ENCODE results near the gene DNLZ. TPM values are rescaled to one million over a fixed set of nuclear protein-coding genes. Genes with fewer than 3 reads are reported as not detected.

The DNLZ gene
- total and polyA plus RNA-seq, 2 donors (not counting 3 experiments of a cell fraction or from before 2014, with no cell fraction given) = 26.9 to 38.4 TPM

DNA sequence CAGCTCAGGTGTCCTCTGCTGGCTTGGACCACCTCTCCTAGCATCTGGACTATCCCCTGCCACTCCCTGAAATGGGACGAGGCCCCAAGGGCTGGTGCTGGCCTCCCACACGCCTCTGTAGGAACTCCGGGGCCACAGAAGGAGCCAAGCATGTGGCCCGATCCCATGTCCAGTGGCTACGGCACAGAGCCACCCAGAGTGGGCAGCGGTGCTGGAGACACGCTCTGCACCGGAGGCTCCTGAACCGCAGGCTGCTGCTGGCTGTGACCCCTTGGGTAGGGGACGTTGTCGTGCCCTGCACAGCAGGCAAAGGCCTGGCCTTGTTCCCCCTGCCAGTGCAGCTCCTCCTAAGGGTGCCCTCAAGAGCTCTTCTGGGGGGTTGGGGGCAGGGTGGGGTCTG, 16.3 kb upstream of the DNLZ start:
- Histone ChIP-seq H4K20me1 (replicated peaks; ENCODE audit: control insufficient read depth, extremely low read depth, insufficient read depth, low read length) (no peaks in the 10 kb centered on the region), H3K27ac (ENCODE audit: insufficient read depth, low read depth, low read length) (no peak overlapping the region), H3K4me3 (replicated peaks in 1 of 3; ENCODE audit: insufficient read depth in 1 of 3, low read depth in 1 of 3, low read length in 3 of 3) (no peak overlapping the region), H3K9me1 (replicated peaks; ENCODE audit: control insufficient read depth, extremely low read depth, insufficient read depth, low read length) (no peaks in the 10 kb centered on the region), H3K36me3 (ENCODE audit: control insufficient read depth in 2 of 2, extremely low read depth in 1 of 2, insufficient read depth in 2 of 2, low read length in 2 of 2) (peaks cover 4 to 51% of the 10 kb centered on the region in 2 experiments), H3K9me3 (replicated peaks; ENCODE audit: control insufficient read depth, insufficient read depth, low read length) (no peaks in the 10 kb centered on the region), H2AFZ (ENCODE audit: low read depth, low read length) (no peak overlapping the region), H3K4me1 (ENCODE audit: control insufficient read depth, extremely low read depth, insufficient read depth, low read length) (no peaks in the 10 kb centered on the region), H3K9ac (replicated peaks; ENCODE audit: extremely low read depth, insufficient read depth, low read length) (no peak overlapping the region), H3K4me2 (ENCODE audit: insufficient read depth, low read length) (no peak overlapping the region), H3K27me3 (ENCODE audit: control insufficient read depth in 2 of 2, insufficient read depth in 2 of 2, low read length in 2 of 2) (no peaks in the 10 kb centered on the region), H3K79me2 (ENCODE audit: control insufficient read depth, insufficient read depth, low read length) (no peaks in the 10 kb centered on the region)
- dilution Hi-C loops (cut with MboI; ENCODE audit: extremely low pct_ligation_motif_present, low sequenced_read_pairs) = no loop called here
- intact Hi-C loops (cut with micrococcal nuclease) = no loop called here
- POLR2A ChIA-PET = no interaction called here
- no peak for DNase-seq (ENCODE audit: low read depth, low spot score)
- TF ChIP-seq, protein P1, sequence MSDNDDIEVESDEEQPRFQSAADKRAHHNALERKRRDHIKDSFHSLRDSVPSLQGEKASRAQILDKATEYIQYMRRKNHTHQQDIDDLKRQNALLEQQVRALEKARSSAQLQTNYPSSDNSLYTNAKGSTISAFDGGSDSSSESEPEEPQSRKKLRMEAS (IDR thresholded peaks at IDR 0.05; ENCODE audit: insufficient read depth, insufficient read length) = no peak
- TF ChIP-seq EZH2 (IDR thresholded peaks at IDR 0.05; ENCODE audit: borderline replicate concordance, low read depth, low read length, severe bottlenecking) (no peak), POLR2AphosphoS5 (IDR thresholded peaks at IDR 0.05; ENCODE audit: insufficient read depth, low read depth, low read length) (no peak), FOS (IDR thresholded peaks at IDR 0.05; ENCODE audit: borderline replicate concordance, insufficient read depth, low read length) (no peak), GATA2 (IDR thresholded peaks at IDR 0.05; ENCODE audit: insufficient read depth, insufficient read length, low read depth, low read length) (no peak)
- CTCF ChIA-PET = interaction anchor here (1.1 to 1.3 kb wide), 3 partner anchors 9 to 21 kb away, joined by 3 to 4 read pairs (median 4); no protein-coding TSS in a partner anchor
- no peak for FAIRE-seq
- BruUV-seq (replicated peaks) = no TSS peak

DNA sequence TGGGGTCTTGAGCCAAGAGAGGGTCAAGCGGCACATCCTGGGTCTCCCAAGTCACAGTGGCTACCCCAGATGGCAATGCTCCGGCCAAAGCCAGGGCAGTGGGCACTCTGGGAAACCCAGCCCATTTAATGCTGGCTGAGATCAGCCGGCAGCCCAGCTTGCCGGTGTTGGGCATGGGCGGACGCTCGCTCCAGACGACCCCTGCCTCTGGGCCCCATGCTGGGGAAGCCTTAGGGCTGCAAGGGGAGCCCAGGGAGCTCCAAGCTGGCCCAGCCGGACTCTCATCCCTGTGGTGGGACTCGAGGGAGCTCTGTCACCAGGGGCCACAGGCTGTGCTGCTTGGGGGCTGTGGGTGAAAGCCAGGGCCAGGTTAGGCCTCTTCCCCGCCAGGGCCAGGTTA, 15.9 kb upstream of the DNLZ start:
- H2AFZ ChIP-seq (ENCODE audit: low read depth, low read length) = no peak overlapping the region
- POLR2A ChIA-PET = no interaction called here
- CTCF ChIA-PET = interaction anchor here (1.1 to 1.3 kb wide), 3 partner anchors 9 to 21 kb away, joined by 3 to 4 read pairs (median 4); no protein-coding TSS in a partner anchor

More for the DNA sequence above, 15.9 kb upstream of the DNLZ start:
- DNase-seq (ENCODE audit: low read depth, low spot score) (no peak), FAIRE-seq (no peak)
- intact Hi-C loops (cut with micrococcal nuclease) = no loop called here
- Histone ChIP-seq H3K36me3 (ENCODE audit: control insufficient read depth in 2 of 2, extremely low read depth in 1 of 2, insufficient read depth in 2 of 2, low read length in 2 of 2) (peaks cover 4 to 50% of the 10 kb centered on the region in 2 experiments), H3K4me1 (ENCODE audit: control insufficient read depth, extremely low read depth, insufficient read depth, low read length) (no peaks in the 10 kb centered on the region), H3K27ac (ENCODE audit: insufficient read depth, low read depth, low read length) (no peak overlapping the region), H3K27me3 (ENCODE audit: control insufficient read depth in 2 of 2, insufficient read depth in 2 of 2, low read length in 2 of 2) (no peaks in the 10 kb centered on the region), H3K9ac (replicated peaks; ENCODE audit: extremely low read depth, insufficient read depth, low read length) (no peak overlapping the region), H3K9me1 (replicated peaks; ENCODE audit: control insufficient read depth, extremely low read depth, insufficient read depth, low read length) (no peaks in the 10 kb centered on the region), H3K4me2 (ENCODE audit: insufficient read depth, low read length) (no peak overlapping the region), H3K4me3 (replicated peaks in 1 of 3; ENCODE audit: insufficient read depth in 1 of 3, low read depth in 1 of 3, low read length in 3 of 3) (no peak overlapping the region), H3K79me2 (ENCODE audit: control insufficient read depth, insufficient read depth, low read length) (no peaks in the 10 kb centered on the region), H4K20me1 (replicated peaks; ENCODE audit: control insufficient read depth, extremely low read depth, insufficient read depth, low read length) (no peaks in the 10 kb centered on the region), H3K9me3 (replicated peaks; ENCODE audit: control insufficient read depth, insufficient read depth, low read length) (no peaks in the 10 kb centered on the region)
- dilution Hi-C loops (cut with MboI; ENCODE audit: extremely low pct_ligation_motif_present, low sequenced_read_pairs) = no loop called here
- TF ChIP-seq POLR2AphosphoS5 (IDR thresholded peaks at IDR 0.05; ENCODE audit: insufficient read depth, low read depth, low read length) = no peak
- no peak for TF ChIP-seq POLR2A (IDR thresholded peaks at IDR 0.05; ENCODE audit: low read depth, low read length)
- TF ChIP-seq CTCF (IDR thresholded peaks at IDR 0.05; ENCODE audit: extremely low read depth in 1 of 2, insufficient read depth in 1 of 2, low read depth in 1 of 2, low read length in 2 of 2) = no peak
- TF ChIP-seq JUN (IDR thresholded peaks at IDR 0.05; ENCODE audit: borderline replicate concordance, insufficient read depth, insufficient read length, low read depth) = no peak
- TF ChIP-seq MYC (IDR thresholded peaks at IDR 0.05; ENCODE audit: low read depth, low read length) = no peak
- TF ChIP-seq EZH2 (IDR thresholded peaks at IDR 0.05; ENCODE audit: borderline replicate concordance, low read depth, low read length, severe bottlenecking) = no peak
- TF ChIP-seq, protein P1 (IDR thresholded peaks at IDR 0.05; ENCODE audit: insufficient read depth, insufficient read length) = no peak
- TF ChIP-seq GATA2 (IDR thresholded peaks at IDR 0.05; ENCODE audit: insufficient read depth, insufficient read length, low read depth, low read length) = no peak
- BruUV-seq (replicated peaks) = no TSS peak

Measured in endothelial cell of umbilical vein (primary cell).